GM21717 (cell line): ENCODE data around the gene LSM3.
A peak's percentile ranks its signal among the peaks of the same experiment; 100 is the strongest.
"Not testable (repeated sequence)": the region's sequence is repeated elsewhere in the genome, so short reads cannot be mapped to it uniquely, and the experiment has no call there.

Experiments
- ATAC-seq: cut with Tn5 transposase; IDR thresholded peaks from one replicate; pipeline ENCODE4 v1.9.1; 2021; ENCODE audit warnings: mild to moderate bottlenecking, moderate library complexity; ENCODE audit not compliant: unreplicated experiment

Gene LSM3

DNA sequence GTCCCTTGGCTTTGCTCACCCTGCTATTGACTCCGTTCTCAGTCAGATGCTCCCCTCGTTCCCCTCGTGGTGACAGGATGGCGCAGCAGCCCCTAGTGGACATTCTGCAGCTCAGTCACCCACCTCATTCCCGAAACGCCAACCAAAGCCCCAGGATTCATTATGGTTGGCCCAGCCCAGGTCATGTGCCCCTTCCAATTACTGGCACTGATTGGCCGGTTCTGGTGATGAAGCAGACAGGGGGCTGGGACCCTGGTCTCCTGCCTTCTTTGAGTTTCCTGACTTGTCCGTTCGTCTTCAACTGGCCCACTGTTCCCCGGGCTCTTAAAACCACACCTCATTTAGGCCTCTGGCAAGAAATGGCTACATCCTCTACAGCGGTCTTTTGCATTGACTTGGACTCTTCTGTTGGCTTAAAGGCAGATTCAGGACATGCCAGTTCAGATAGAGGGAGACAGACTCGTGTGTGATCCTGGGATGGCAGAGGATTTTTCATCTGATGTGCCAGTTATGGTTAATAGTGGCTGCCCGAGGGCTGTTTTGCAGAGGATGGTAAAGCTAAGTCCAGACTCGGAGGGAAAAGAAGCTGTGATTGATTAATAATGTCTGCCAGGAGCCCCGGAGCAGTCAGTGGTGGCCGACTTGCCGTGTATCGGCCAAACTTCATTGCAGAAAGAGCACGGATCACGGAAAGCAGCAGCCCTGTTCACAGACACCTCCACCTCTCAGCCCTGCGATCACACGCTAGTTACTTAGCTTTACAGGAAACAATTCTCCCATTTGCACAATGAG lies 37.8 kb downstream of the LSM3 start:
- no peak for ATAC-seq

GRCh38 chr3:14218355-14218754 lies 39.7 kb downstream of the LSM3 start:
- no peak for ATAC-seq

GRCh38 chr3:14220933-14221332 lies 42.3 kb downstream of the LSM3 start:
- ATAC-seq: no peak

DNA sequence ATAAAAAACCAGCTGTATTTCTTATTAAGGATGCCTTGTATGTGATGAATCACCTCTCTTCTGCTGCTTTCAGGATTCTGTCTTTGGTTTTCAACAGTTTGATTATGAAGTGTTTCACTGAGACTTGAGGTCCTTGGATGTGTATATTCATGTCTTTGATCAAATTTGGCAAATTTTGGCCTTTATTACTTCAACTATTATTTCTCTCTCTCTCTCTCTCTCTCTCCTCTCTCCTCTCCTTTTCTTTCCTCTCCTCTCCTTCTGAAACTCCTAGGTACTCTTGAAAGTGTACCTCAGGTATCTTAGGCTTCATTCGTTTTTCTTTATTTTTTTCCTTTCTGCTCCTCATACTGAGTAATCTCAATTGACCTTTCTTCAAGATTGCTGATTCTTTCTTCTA lies 43.3 kb downstream of the LSM3 start:
- ATAC-seq: no peak

- ATAC-seq: no peak
These were observed 43.8 kb downstream of the LSM3 start for GRCh38 chr3:14222457-14222856.

DNA sequence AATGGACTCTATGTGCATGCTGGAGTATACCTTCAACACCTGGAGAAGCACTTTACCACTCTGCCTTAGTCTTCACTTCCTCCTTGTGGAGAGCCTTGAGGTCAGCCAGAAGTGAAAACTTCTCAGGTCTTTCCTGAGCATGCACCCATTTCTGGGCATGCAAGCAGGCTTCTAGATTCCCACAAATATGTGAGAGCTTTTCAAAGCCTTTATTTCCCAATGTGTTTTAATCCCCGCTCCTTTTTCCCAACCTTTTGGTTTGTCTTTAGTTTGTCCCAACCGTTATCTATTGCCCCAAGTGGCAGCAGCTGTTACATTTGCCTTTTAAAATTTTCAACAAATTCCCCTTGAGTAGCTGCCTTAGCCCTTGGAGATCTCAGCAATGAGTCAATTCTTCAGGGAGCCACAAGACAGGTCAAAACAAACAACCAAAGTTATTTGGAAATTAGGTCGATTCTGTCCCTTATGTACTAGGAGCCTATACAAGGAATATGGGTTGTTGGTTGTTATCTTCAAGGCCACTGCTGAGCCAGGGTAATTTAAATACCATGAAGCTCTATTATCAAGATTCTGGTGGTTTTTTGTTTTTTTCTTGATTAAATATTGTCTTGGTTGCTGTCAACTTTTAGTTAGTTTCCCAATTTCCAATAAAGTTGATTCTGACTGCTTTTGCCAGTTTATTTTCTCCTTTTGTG lies 44.4 kb downstream of the LSM3 start:
- ATAC-seq: no peak

GRCh38 chr3:14223595-14223994 lies 45.0 kb downstream of the LSM3 start:
- no peak for ATAC-seq

GRCh38 chr3:14224895-14225294 lies 46.3 kb downstream of the LSM3 start:
- ATAC-seq: no peak

GRCh38 chr3:14225421-14225820 lies 46.8 kb downstream of the LSM3 start:
- peak; percentile 59 for ATAC-seq

DNA sequence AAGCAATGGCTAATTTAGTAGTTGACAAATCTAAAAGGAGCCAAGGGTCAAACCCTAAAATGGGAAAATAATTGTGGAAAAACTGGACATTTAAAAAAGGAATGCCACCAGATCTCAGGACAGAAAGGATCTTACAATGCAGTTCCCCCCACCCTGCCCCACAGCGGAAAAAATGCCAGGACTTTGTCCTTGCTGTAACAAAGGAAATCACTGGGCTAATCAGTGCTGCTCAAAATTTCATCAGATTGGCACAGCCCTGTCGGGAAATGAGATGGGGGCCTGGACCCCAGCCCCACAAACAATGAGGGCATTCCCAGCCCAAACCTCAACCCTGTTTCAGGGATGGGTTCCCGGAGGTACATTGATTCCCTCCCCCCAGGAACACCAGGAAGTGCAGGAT lies 47.7 kb downstream of the LSM3 start:
- ATAC-seq: not testable (repeated sequence)

DNA sequence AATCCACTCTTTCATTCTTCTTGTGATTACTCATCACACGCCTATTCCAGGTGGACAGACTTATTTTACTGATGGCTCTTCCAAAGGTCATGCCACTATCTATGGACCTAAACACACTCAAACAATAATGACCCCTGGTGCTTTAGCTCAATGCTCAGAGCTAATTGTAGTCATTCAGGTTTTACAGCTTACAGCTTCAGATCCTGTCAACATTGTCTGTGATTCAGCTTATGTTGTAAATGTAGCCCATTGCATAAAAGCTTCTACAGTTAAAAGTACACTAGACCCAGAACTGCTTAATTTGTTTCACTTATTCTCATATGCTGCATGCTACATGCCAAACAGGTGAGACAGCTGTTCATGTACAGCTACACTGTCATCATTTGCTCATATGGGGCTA lies 49.2 kb downstream of the LSM3 start:
- ATAC-seq: no peak

GRCh38 chr3:14228681-14229470 lies 50.3 kb downstream of the LSM3 start:
- ATAC-seq: no peak

DNA sequence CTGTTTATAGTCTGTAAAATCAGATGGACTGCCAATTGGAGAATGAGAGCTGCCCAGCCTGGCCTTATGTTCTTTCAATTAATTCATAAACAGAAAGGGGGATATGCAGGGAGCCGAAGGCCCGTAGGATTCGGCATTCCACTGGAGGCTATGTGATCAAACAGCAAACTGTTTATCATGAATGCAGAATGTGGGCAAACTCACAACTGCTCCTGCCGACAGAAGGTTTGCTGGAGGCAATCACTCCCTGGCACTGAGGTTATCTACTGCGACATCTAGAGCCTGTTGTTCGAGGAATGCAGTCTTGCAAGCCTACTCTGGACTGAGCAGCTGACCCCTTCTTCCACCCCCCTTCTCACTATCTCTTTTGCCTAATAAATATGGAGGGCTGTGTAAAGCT lies 51.1 kb downstream of the LSM3 start:
- ATAC-seq: not testable (repeated sequence)

DNA sequence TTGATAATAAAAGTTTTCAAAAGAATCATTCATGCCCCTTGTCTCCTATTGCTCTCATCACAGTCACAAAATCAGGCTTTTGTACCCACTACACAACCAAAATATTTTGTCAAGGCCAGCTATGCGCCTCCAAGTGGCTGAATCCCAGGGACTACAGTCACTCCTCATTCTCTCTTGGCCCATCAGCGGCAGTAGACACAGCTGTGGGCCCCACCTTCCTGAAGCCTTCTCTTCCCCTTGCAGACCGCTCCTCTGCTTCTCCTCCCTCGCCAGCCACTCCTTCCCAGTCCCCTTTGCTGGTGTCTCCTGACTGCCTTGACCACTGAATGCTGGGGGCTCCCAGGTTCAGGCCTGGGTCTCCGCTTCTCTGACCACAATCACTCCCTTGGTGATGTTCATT lies 52.1 kb downstream of the LSM3 start:
- ATAC-seq: no peak

GRCh38 chr3:14231145-14231990 lies 52.8 kb downstream of the LSM3 start:
- ATAC-seq: no peak

DNA sequence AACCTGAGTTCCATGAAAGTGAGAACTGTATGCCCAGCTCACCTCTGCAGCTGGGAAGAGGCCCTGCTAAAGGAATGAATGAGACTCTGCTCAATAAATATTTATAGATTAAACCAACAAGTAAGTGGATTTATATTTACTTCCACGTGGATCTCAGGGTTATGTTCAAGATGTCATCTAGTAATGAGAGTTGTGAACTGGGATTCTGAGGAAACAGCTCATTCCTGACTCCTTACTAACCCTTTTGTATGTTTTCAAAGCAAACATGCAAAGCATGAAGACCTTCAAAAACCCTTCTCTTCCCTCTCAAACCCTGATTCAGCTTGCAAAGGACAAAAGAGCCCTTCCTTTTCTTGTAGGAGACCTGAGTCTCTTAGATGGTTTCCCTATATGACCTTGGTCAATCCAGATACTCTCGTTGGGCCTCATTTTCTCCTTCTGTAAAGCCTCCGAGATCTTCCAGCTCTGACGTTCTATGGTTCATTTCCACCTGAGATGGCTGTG lies 53.4 kb downstream of the LSM3 start:
- ATAC-seq: no peak

GRCh38 chr3:14234251-14235002 lies 55.8 kb downstream of the LSM3 start:
- ATAC-seq: no peak

DNA sequence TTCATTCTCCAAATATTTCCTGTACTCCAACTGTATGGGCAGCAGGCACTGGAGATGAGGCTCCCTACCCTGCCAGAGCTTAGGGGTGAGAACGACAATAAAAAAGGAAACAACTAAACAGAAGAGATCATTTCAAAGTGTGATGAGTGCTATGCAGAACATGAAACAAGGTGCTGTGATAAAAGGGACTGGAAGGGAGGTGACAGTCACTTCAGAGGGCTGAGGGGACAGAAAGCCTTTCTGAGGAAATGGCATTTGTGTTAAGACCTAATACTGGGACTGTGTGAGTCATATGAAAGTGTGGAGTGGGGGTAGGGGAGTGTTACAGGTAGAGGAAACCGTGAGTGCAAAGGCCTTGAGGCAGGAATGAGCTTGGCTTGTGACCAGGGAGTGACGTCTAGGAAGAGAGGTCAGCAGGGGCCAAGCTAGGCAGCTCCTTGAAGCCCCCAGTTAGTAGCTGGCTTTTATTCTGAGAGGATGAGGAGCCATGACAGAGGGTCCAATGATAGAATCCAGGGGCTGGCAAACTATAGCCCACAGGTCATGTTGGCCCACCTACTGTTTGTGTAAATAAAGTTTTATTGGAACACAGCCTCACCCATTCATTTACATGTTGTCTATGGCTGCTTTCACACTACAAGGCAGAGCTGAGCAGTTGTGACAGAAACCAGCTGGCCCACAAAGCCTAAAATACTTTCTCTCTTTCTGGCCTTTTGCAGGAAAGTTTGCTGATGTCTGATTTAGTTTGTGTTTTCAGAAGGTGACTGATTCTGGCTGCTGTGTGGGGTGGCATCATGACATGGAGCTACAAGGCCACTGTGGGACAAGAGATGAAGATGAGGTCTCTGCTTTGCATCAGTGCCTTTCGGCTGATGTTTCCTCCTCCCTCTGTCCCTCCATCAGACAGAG lies 56.6 kb downstream of the LSM3 start:
- ATAC-seq: no peak

DNA sequence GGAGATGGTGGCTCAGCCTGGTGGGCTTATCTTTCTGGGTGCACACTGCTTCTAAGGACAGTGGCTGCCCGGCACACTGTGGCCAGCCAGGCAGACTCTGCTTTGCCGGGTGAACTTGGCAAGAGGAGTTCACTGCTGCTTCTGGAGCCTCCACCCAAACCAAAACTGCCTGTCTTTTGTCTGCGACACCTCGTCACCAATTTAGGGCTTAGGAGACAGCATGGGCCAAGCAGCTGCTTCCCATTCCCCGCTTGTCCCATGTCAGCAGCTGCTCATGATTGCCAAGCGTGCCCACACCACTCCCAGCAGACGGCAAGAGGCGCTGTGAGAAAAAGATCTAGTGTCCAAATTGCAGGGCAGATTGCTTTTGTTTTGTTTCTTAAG lies 57.3 kb downstream of the LSM3 start:
- no peak for ATAC-seq
